ENCODE results near the gene BRINP3. TPM values are rescaled to one million over a fixed set of nuclear protein-coding genes. Genes with fewer than 3 reads are reported as not detected.

Gene BRINP3
- polyA plus RNA-seq, 1 donor from 2014 or later: 7.7 TPM

GRCh38 chr1:190377991-190378390 lies 99.7 kb downstream of the BRINP3 start:
- Histone ChIP-seq H3K79me2 (replicated peaks; ENCODE audit: insufficient read depth, low read length) (no peaks in the 10 kb centered on the region), H2AFZ (ENCODE audit: low read depth, low read length) (no peak overlapping the region), H3K36me3 (ENCODE audit: insufficient read depth, low read length) (no peaks in the 10 kb centered on the region), H3K9me3 (ENCODE audit: low read length) (no peaks in the 10 kb centered on the region), H3K9me2 (ENCODE audit: insufficient read depth, low read length) (no peaks in the 10 kb centered on the region), H3K27me3 (ENCODE audit: insufficient read depth, low read depth, low read length) (no peaks in the 10 kb centered on the region), H3K27ac (ENCODE audit: low read length) (no peak overlapping the region), H3K9ac (ENCODE audit: low read length) (no peak overlapping the region), H3K4me3 (ENCODE audit: low read length) (no peak overlapping the region), H4K20me1 (ENCODE audit: insufficient read depth) (no peaks in the 10 kb centered on the region), H3F3A (ENCODE audit: insufficient read depth, low read length, poor library complexity, severe bottlenecking) (no peaks in the 10 kb centered on the region), H3K4me2 (ENCODE audit: low read length) (no peak overlapping the region)
- TF ChIP-seq TAF1 (IDR thresholded peaks at IDR 0.05; ENCODE audit: low read depth): no peak
- TF ChIP-seq SMC3 (conservative IDR thresholded peaks at IDR 0.05; ENCODE audit: poor library complexity): no peak
- TF ChIP-seq EZH2 (IDR thresholded peaks at IDR 0.05; ENCODE audit: borderline replicate concordance, insufficient read depth, low read length, poor library complexity, severe bottlenecking): no peak
- no peak for TF ChIP-seq POLR2AphosphoS5 (IDR thresholded peaks at IDR 0.05)
- TF ChIP-seq RAD21 (conservative IDR thresholded peaks at IDR 0.05): no peak

- H3K4me2 ChIP-seq (ENCODE audit: low read length): no peak overlapping the region
- H3K36me3 ChIP-seq (ENCODE audit: insufficient read depth, low read length): no peaks in the 10 kb centered on the region
- no peak overlapping the region for H2AFZ ChIP-seq (ENCODE audit: low read depth, low read length)
- H3K27ac ChIP-seq (ENCODE audit: low read length): no peak overlapping the region
- no peak overlapping the region for H3K9ac ChIP-seq (ENCODE audit: low read length)
- H3K9me2 ChIP-seq (ENCODE audit: insufficient read depth, low read length): no peaks in the 10 kb centered on the region
- H3K4me3 ChIP-seq (ENCODE audit: low read length): no peak overlapping the region
- H3F3A ChIP-seq (ENCODE audit: insufficient read depth, low read length, poor library complexity, severe bottlenecking): no peaks in the 10 kb centered on the region
- no peaks in the 10 kb centered on the region for H3K9me3 ChIP-seq (ENCODE audit: low read length)
- TF ChIP-seq EZH2 (IDR thresholded peaks at IDR 0.05; ENCODE audit: borderline replicate concordance, insufficient read depth, low read length, poor library complexity, severe bottlenecking): no peak
- TF ChIP-seq REST (IDR thresholded peaks at IDR 0.05; ENCODE audit: borderline replicate concordance): no peak
- TF ChIP-seq EP300 (conservative IDR thresholded peaks at IDR 0.05; ENCODE audit: poor library complexity, severe bottlenecking): no peak
- no peak for TF ChIP-seq SMC3 (conservative IDR thresholded peaks at IDR 0.05; ENCODE audit: poor library complexity)
- no peak for TF ChIP-seq RAD21 (conservative IDR thresholded peaks at IDR 0.05)
- no peak for TF ChIP-seq TAF1 (IDR thresholded peaks at IDR 0.05; ENCODE audit: low read depth)
- no peak for TF ChIP-seq POLR2AphosphoS5 (IDR thresholded peaks at IDR 0.05)
- no peak for TF ChIP-seq CTCF (IDR thresholded peaks at IDR 0.05; ENCODE audit: poor library complexity, severe bottlenecking)
- TF ChIP-seq MXI1 (conservative IDR thresholded peaks at IDR 0.05; ENCODE audit: poor library complexity, severe bottlenecking): no peak
- H4K20me1 ChIP-seq (ENCODE audit: insufficient read depth): no peaks in the 10 kb centered on the region
- H3K79me2 ChIP-seq (replicated peaks; ENCODE audit: insufficient read depth, low read length): no peaks in the 10 kb centered on the region
- no peaks in the 10 kb centered on the region for H3K27me3 ChIP-seq (ENCODE audit: insufficient read depth, low read depth, low read length)
These were observed 100.4 kb downstream of the BRINP3 start for GRCh38 chr1:190377294-190377693.
